DMS 273 treated with DMSO at 0.1 percent for 48 hours (cell line): ENCODE results near the gene RHOD.

Source experiments
- DNase-seq: peaks from one replicate; lab custom pipeline; 2025; lab: John Stamatoyannopoulos, UW

Gene RHOD

DNA sequence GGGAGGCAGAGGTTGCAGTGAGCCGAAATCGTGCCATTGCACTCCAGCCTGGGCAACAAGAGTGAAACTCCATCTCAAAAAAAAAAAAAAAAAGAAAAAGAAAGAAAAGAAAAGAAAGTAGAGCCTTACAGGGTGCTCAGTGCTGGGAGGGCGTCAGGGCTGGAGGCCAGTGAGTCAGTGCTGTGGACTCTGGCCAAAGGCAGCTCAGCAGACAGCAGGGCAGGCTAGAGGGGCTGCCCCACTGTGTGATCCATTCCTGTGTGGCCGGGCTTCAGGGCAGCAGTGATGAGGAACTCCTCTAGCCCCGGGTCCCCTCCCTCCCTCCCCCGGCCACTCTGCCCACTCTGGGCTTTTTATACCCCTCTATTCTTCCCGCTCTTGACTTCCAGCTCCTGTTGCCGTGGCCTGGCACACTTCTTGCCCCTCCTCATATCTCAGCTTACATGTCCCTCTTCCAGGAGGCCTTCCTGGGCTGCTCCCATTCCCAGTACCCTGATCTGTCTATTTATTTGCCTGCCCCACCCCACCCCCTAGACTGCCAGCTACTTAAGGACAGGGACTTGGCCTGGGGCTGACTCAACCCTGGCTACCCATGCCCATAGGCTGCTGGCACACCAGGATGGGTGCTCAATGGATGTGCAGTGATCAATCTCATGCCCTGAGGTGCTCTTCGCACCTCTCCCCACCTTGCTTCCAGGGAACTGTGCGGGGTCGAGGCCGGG, 23.7 kb upstream of the RHOD start:
- DNase-seq: no peak

DNA sequence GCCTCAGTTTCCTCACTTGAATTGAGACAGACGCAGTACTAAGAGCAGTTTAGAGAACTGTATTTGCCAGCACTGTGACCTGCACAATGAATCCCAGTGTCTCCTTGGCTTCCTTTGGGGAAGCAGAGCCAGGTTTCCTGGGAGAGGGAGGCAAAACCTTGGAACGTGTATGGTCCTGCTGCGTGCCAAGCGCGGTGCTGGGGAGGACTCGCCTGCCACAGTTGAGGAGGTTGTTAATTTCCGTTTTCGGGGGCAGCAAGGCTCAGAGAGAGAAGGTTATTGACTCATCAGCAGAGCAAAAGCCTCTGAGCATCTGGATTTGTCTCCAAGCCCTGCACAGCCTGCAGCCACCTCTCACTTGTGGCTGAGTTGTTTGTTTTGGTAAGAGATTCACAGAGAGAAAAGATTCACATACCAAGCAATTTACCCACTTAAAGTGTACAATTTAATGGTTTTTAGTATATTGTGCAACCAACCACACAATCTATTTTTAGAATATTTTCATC, 22.9 kb upstream of the RHOD start:
- no peak for DNase-seq

DNA sequence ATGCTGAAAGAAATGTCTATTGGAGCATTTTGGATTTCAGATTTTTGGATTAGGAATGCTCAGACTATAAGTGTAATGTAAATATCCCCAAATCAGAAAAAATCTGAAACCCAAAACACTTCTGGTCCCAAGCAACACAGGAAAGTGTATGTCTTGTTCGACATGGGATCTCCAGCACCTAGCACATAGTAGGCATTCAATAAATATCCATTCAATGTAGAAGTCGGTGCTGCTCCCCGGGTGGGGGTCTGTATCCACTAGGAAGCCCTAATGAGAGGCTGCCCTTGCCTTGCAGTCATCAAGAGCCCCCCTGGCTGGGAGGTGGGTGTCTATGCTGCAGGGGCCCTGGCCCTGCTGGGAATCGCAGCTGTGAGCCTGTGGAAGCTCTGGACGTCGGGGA, 22.3 kb upstream of the RHOD start:
- DNase-seq: no peak

DNA sequence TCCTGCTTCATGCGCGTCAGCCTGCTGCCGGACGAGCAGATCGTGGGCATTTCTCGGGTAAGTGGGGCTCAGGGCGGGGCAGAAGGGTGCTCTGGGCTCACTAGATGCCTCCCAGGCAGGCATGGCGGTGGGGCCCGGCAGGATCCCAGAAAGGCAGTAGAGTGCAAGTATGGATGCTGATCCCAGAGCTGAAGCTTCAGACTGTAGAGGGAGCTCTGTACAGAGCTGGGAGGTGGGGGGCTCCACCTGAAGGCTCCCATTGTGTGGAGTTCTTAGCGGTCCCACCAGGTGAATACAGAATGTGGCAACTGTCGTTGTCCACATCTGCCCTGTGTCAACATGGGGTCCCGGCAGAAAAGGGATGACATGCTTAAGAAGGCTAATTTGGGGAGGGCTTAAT, 16.5 kb upstream of the RHOD start:
- DNase-seq: no peak

DNA sequence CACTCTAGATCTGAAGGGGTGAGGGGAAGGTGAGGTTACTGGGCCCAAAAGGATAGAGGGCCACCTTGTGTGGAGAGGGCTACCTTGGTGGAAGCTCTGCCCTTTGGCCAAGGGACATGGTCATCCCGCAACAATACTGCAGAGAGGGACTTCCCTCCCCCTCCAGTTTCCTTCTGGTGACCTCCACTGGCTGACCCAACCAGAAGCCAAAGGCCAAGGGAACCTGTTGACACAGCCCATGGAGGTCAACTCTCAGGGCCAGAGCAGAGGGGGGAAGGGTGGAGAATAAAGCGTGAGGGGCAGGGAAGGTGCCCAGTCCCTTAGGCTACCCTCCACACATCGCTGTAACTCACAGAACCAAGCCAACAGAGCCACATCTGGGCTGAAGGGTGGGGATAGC, 15.0 kb upstream of the RHOD start:
- DNase-seq: no peak

DNA sequence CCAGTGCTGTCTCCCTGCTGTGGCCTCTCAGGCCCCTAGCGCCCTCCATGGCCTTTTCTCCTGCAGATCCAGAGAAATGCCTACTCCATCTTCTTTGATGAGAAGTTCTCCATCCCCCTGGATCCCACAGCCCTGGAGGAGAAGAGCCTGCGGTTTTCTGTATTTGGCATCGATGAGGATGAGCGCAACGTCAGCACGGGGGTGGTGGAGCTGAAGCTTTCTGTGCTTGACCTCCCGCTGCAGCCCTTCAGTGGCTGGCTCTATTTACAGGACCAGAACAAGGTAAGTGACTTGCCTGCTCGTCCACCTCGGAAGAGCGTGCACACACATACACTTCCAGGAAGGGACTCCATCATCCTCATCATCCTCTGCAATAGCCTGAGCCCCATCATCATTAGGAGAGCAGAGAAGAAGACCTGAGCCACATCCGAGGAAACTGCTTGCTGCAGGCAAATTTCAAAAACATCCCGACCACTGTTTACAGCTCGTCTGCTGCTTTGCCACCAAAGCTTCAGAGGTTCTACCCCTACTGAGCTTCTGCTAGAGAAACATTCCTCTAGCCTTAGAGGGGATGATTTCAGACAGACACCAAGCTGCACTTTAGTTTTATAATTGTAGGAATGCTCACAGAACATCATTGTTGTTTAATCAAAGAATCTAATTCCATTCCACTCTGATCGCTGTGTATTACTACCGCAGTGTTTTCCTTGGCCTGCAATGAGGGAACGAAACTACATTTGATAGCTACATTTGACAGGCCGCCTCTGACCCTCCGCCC, 12.9 kb upstream of the RHOD start:
- DNase-seq: no peak

DNA sequence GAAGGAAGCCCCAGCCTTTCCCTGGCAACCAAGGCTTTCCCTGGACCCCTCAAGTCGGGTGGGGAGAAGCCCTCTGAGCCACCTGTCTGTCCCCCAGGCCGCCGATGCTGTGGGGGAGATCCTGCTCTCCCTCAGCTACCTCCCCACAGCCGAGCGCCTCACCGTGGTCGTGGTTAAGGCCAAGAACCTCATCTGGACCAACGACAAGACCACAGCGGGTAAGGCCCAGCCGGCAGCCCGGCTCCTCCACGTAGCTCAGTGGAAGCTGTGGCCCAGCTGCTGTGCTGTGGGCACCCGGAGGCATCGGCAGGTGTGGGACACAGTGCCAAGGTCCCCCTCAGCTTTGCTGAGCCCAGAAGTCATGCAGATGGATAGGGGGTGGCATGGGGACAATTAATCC, 12.2 kb upstream of the RHOD start:
- no peak for DNase-seq

DNA sequence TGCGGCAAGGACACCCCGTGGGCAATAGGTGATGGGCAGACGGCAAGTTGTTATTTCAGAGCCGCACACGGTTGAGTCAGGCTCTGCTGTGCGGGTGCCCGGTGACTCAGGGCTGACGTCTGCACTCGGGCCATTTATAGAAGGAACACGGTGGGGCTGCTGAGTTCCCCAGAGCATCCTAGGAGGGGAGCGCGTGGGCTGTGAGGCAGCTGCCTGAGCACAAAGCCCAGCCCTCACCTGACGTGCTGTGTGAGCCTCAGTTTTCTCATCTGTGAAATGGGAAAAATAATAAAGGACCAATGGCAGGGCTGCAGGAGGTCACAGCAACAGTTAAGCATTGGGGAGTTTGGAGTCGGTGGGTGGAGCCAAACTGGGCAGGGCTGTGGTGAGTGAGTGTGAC, 11.3 kb upstream of the RHOD start:
- no peak for DNase-seq

DNA sequence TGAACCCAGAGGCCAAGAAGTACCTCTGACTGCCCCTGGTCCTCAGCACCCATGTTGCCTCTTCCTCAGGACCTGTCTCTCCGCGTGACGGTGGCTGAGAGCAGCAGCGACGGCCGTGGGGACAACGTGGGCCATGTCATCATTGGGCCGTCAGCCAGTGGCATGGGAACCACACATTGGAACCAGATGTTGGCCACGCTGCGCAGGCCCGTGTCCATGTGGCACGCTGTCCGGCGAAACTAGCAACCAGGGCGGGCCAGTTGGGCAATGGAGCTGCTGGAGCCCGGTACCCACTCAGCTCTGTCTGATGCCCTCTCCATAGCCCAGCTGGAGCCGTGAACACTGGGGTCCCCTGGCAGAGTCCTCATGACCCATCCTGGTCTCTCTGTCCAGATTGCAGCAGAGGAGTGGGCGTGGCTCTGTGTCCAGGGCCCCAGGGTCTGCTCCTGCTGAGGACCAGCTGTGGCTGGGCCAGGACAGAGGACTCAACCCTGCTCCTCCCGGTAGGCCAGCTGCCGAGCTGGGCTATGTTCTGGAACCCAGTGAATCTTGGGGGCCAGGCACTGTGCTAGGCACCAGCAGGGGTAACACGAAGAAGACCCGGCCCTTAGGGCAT, 8.0 kb upstream of the RHOD start:
- DNase-seq: no peak

DNA sequence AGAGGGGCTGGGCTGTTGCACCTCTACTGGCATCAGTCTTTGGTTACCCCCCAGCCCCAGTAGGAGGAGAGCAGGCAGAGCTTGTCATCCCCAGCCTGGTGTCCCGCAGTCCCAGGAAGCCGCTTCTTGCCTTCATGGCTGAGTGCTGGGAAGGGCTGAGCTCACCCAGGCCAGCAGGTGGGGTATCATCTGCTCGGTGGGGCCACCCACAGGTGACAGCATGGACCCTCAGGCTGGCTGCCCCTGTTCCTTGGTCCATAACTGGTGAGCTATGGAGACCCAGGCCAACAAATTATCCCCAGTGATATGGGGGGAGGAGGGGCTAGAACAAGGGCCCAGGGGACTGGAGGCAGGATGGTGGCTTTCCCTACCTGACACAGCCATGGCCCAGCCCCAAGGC, 6.5 kb upstream of the RHOD start:
- DNase-seq: no peak

DNA sequence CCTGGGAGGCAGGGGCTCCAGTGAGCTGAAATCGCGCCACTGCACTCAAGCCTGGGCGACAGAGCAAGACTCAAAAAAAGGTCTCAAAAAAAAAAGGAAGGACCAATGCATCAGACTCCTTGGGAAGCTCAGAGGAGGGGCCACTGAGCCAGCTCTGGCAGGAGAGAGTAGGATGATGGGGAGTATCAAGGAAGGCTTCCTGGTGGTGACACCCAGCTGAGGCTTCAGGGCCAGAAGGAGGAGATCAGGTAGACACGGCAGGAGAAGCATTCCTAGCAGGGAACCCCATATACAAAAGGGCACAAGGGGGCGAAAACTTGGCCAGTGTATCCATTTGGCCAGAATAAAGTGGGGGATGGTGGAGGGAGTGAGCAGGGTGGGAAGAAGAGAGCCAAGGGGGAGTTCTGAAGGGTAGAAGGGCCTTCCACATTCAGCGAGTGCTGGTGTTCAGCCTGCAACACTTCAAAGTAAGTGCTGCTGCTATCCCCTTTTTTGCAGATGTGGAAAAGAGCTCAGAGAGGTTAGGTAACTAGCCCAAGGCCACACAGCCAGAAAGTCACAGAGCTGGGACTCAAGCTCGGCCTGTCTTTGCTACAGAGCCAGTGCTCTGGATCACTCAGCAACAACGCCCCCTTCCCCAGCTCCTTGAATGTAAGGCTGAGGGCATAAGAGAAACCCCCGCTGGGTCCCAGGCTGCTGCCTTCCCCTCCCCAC, 5.3 kb upstream of the RHOD start:
- no peak for DNase-seq

DNA sequence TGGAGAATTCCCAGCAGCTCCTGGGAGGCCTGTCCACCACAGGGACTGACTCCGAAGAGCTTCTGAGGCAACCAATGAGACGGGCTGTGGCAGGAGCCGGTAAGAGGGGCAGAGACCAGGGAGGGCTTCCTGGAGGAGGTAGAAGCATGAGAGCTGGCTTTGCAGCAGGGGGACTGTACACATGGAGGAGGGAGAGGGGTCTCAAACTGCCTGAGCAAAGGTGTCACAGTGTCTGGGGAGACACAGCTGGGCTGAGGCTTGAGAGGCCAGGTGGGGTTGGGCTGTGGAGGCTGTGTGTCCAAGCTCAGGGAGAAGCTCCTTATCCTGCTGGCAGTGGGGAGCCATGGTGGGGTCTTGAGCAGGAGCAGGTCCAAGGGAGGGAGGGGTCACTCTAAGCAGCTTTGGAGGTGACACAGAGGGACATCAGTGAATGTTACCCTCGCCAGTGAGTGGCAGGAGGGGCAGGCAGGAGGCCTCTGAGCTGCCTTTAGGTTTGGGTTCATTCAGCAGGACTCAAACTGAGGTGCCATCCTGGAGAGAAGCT, 4.6 kb upstream of the RHOD start:
- DNase-seq: no peak

DNA sequence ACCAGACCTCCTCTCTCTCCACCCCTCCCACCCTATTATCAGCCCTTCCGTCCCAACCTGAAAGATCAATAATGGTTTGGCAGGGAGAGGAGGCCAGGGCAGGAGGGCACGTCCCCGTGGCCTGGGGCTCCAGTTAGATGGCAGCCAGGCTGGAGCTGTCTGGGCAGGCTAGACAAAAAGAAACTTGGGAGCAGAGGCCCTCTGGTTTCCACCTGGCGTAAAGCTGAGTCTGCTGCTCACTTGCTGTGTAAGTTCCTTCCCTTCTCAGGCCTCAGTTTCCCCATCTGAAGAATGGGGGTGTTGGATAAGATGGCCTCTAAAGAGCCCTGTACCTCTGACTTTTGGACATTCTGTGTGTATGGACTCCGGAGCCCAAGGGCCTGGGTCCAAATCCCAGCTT, 3.8 kb upstream of the RHOD start:
- no peak for DNase-seq

DNA sequence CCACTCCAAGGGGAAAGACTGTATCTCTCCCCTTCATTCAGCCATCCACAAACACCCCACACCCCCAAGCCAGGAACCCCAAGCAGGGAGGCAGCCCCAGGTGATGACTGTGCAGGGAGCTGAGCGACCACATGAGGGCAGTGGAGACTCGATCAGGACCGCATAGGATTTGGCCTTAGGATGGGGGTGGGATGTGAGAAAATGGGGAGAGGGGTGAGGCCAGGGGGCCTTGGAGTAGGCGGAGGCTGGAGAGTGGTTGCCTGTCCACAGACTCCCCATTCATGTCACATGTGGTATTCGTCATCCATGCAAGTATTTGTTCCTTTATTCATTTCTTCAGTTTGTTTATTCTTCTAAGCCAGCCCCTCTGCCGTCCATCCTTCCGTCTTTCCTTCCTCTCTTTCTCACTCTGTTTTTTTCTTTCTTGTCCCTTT, 2.7 kb upstream of the RHOD start:
- no peak for DNase-seq

DNA sequence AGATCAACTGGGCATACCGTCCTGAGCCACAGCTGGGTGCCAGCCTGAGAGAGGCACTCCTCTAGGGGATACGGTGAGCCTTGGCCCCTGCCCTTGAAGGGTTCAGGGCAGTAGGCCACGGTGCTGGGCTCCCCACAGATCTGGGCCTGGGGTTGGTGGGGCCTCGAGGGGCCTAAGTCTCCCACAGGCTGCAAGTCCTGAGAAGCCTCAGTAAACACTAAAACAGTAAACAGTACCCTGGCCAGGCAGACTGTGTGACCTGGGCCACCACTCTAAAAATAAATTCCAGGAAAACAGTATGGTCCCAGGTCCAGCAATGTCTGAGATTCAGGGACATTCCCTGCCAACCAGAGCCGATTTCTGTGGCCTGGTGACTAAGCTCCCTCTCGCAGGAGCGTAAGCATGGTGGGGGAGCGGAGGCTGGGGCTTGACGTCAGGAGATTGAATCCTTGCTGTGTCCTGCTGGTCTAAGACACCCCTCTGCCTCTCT, 2.3 kb upstream of the RHOD start:
- no peak for DNase-seq

DNA sequence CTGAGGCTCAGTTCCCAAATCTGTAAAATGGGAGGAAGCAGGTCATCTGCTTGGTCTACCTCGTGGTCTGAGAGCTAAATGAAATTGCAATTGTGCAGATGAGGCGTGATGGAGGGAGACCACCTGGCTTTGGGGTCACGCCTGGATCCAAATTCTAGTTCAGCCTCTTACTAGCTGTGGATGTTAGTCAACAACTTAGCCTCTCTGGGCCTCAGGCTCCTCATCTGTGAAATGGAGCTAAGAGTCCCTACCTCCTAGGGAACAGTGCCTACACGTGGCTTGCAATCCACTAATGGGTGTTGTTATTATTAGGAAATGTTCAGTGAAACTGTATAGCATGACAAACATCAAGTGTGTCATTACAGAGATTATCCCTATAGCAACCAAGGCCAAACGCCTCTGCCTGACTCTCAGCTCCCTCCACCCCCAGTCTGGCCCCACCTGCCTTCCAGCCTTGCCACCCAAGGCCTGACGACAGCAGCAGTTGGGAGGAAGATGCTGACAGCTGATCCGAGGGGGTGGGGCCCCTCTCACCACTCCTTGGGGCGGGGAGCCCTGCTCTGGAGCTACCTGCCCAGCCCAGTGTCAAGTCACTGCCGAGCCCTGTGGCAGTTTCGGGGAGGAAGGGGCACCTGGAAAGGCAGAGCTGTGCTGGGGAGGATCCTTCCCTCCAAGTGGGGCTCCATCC, 1.7 kb upstream of the RHOD start:
- DNase-seq: no peak

DNA sequence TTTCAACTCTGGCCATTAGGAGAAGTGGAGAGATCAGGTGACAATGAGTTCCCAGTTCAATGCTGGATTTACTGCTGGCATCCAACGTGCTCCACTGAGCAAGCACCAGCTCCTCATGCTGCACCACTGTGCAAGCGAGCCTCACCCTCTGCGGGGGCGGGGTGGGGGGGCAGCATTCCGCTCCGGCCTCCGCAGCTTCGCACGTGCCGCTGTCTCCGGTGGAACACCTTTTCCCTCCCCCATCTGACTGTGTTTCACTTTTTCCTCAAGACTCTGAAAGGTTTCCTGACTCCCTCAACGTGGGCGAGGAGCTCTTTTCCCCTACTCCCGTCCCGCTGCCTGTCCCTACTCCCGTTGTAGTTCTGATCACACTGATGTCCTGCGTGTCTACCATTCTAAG, 835 bp upstream of the RHOD start:
- no peak for DNase-seq

DNA sequence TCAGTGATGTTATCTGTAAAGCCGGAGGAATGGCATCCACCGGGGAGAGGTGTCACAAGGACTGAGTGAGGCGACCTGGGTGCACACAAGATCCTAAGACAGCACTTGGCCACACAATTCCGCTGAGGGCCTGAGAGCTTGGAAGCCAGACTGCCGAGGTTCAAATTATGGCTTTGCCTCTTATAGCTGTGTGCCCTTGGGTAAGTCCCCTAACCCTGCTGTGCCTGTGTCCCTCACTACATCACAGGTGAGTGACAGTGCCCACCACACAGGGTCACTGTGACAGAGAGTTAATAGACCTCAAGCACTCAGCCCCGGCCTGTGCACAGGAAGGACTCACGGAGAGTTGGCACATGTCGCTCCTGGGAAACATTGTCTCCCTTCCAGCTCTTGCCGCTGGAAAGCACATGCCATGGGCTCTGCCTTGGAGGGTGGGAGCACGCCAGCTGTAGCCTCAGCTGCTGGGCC, 592 bp downstream of the RHOD start:
- no peak for DNase-seq

DNA sequence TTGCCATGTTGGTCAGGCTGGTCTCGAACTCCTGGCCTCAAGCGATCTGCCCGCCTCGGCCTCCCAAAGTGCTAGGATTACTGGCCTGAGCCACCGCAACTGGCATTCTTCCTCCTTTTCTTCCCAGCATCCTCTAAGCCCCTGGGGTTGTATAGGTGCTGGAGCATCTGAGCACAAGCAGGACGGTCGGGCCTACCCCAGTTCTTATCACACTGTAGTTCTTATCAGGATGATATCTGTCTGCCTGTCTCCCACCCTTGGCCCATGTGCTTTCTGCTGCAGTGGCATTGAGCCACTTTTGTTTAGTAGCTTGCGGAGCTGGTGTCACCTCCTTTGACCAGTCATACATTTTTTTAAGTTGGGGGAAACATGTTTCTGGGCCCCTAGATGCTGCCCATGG, 1.9 kb downstream of the RHOD start:
- no peak for DNase-seq

DNA sequence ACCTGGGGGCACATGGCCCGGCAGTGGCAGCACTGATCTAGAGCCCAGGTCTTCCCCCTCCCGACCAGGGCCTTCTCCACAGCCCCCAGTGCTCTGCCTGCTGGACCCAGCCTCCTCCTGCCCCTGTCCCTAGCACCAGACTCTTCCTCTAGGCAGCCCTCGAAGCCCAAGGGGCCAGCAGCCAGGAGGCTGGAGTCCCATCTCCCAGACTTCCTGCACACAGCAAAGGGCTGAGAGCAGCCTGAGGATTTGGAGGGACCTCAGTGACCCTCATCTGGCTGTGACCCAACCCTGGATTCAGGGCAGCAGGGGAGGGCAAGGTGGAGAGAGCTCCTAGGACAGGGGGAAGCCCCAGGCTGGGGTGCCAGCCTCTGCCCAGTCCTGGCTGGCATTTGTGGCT, 3.0 kb downstream of the RHOD start:
- no peak for DNase-seq

DNA sequence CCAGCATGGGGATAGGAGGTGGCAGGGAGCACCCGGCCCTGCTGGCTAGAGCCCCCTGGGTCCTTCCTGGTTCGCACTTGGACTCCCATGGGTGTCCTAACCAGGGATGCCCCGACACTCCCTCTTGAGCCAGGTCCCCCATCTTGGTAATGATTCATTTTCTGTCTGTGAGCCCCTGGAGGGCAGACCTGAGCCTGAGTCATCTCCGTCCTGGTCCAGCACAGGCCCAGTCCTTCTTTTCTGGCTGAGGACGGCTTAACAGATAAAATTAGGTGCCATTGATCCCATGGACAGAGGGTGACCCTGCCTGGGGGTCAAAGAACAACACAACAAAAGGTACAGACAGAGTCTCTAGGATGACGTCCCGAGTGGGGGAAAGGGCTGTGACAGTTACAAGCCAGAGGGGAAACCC, 3.5 kb downstream of the RHOD start:
- no peak for DNase-seq
